Gastrocnemius medialis (tissue), 4 donors: Measurements from ENCODE around the gene ORAI2. TPM values are rescaled to one million over a fixed set of nuclear protein-coding genes. Genes with fewer than 3 reads are reported as not detected.

Experiments used
- ATAC-seq, 2 donors: fragments of 150-250 bp; one replicate each; pipeline ENCODE4 v1.9.1; 2016
- DNase-seq, 2 donors: peaks; one replicate each; pipeline ENCODE4 v3.0.0-alpha.2; 2019
- H3K27ac ChIP-seq, 4 donors: fragments of 200-600 bp; sonication (generic); 1 replicate in 1 of 4; 2 replicates in 3 of 4; pipeline ENCODE4 v1.5.1; 2016 to 2018; ENCODE audit warnings: mild to moderate bottlenecking in 2 of 4, moderate library complexity in 1 of 4
- H3K27me3 ChIP-seq, 3 donors: fragments of 200-600 bp; sonication (generic) in 2 of 3; 1 replicate in 1 of 3; 2 replicates in 2 of 3; pipeline versions ENCODE4 v1.5.1 to v1.6.0; 2016 to 2019; ENCODE audit warnings: mild to moderate bottlenecking in 1 of 3, moderate library complexity in 1 of 3
- H3K36me3 ChIP-seq, 2 donors: fragments of 200-600 bp; sonication (generic) in 1 of 2; one replicate each; pipeline ENCODE4 v1.5.1; 2017 to 2018
- H3K4me1 ChIP-seq, 2 donors: fragments of 200-600 bp; sonication (generic) in 1 of 2; one replicate each; pipeline ENCODE4 v1.5.1; 2016 to 2017; ENCODE audit warnings: mild to moderate bottlenecking in 2 of 2
- H3K4me3 ChIP-seq, 4 donors: fragments of 200-600 bp; sonication (generic) in 3 of 4; 1 replicate in 1 of 4; 2 replicates in 3 of 4; pipeline ENCODE4 v1.5.1; 2016 to 2019; ENCODE audit warnings: mild to moderate bottlenecking in 2 of 4
- H3K9me3 ChIP-seq, 3 donors: fragments of 200-600 bp; sonication (generic) in 2 of 3; 1 replicate in 1 of 3; 2 replicates in 2 of 3; pipeline ENCODE4 v1.5.1; 2016 to 2019
- POLR2A ChIP-seq, 2 donors: fragments of 450-650 bp; IDR thresholded peaks; one replicate each; pipeline ENCODE4 v1.6.1; 2017; ENCODE audit warnings: antibody characterized with exemption in 2 of 2, mild to moderate bottlenecking in 2 of 2, moderate library complexity in 2 of 2
- in situ Hi-C, 4 donors: fragments of 200-750 bp; cut with MboI; loops; one replicate each; pipeline versions ENCODE4 v1.15.0 to v1.8.0; 2017; ENCODE audit warnings: low sequenced_read_pairs in 4 of 4
- intact Hi-C: fragments of 100-400 bp; cut with DNase I; formaldehyde crosslinking; loops from one replicate; pipeline ENCODE4 v1.15.1; 2023; ENCODE audit warnings: low total_unique reads
- total RNA-seq, 4 donors: library from RNA; depleted of rRNA; stranded (reverse); fragments of >200 nt; gene quantifications; one replicate each; pipeline versions ENCODE4 v1.1.0 to v1.2.3, GENCODE V29; 2016
- TF ChIP-seq, protein P1 (sequence below), 5 experiments: fragments of 450-650 bp in 3 of 5; fragments of 200-600 bp in 2 of 5; sonication (generic) in 2 of 5; IDR thresholded peaks in 4 of 5; conservative IDR thresholded peaks in 1 of 5; 1 replicate in 4 of 5; 2 replicates in 1 of 5; pipeline ENCODE4 v1.5.1; 2016 to 2019; ENCODE audit warnings: antibody characterized with exemption in 5 of 5, mild to moderate bottlenecking in 3 of 5, moderate library complexity in 3 of 5

Gene ORAI2
- total RNA-seq, 4 donors from 2014 or later: 1.8 to 4.1 (median 2.3) TPM

DNA sequence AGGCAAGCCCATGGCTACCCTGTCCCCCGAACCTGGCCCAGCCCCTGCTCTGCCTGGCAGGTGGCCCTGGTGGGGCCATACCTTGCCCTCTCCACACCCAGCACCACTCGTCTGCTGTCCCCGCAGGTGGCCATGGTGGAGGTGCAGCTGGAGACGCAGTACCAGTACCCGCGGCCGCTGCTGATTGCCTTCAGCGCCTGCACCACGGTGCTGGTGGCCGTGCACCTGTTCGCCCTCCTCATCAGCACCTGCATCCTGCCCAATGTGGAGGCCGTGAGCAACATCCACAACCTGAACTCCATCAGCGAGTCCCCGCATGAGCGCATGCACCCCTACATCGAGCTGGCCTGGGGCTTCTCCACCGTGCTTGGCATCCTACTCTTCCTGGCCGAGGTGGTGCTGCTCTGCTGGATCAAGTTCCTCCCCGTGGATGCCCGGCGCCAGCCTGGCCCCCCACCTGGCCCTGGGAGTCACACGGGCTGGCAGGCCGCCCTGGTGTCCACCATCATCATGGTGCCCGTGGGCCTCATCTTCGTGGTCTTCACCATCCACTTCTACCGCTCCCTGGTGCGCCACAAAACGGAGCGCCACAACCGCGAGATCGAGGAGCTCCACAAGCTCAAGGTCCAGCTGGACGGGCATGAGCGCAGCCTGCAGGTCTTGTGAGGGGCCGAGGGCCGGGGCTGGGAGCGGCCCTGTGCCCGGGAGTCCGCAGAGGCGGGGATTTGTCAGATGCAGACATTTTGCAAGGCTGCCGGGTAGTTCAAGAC, 13.2 kb downstream of the ORAI2 start:
- Histone ChIP-seq H3K36me3 (no peaks in the 10 kb centered on the region), H3K27me3 (no peaks in the 10 kb centered on the region), H3K9me3 (no peaks in the 10 kb centered on the region), H3K27ac (no peak overlapping the region), H3K4me1 (no peaks in the 10 kb centered on the region), H3K4me3 (no peak overlapping the region)
- in situ Hi-C loops (no loop called here), intact Hi-C loops (no loop called here)
- TF ChIP-seq, protein P1, sequence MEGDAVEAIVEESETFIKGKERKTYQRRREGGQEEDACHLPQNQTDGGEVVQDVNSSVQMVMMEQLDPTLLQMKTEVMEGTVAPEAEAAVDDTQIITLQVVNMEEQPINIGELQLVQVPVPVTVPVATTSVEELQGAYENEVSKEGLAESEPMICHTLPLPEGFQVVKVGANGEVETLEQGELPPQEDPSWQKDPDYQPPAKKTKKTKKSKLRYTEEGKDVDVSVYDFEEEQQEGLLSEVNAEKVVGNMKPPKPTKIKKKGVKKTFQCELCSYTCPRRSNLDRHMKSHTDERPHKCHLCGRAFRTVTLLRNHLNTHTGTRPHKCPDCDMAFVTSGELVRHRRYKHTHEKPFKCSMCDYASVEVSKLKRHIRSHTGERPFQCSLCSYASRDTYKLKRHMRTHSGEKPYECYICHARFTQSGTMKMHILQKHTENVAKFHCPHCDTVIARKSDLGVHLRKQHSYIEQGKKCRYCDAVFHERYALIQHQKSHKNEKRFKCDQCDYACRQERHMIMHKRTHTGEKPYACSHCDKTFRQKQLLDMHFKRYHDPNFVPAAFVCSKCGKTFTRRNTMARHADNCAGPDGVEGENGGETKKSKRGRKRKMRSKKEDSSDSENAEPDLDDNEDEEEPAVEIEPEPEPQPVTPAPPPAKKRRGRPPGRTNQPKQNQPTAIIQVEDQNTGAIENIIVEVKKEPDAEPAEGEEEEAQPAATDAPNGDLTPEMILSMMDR (IDR thresholded peaks at IDR 0.05 in 4 of 5, conservative IDR thresholded peaks at IDR 0.05 in 1 of 5): no peak
- TF ChIP-seq POLR2A (IDR thresholded peaks at IDR 0.05): no peak
- no peak for DNase-seq
- no peak for ATAC-seq

DNA sequence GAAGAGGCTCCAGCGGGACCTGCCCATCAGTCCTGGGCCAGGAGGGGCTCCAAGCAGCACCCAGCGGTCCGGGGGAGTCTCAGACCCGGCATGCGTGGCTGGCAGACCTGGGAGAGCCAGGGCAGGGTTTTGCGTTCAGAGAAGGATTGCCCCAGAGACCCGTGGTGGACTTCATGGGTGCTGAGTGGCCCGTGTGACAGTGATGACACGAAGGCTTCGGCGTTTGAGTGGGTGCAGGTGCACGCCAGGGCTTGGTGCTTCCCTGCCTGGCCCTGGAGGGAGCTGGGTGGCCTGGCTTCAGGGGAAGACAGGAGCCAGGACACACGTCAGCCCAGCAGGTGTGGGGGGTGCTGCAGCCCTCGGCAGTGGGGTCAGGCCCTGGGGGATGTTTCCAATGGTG, 13.9 kb downstream of the ORAI2 start:
- intact Hi-C loops (no loop called here), in situ Hi-C loops (no loop called here)
- H3K36me3 ChIP-seq: no peaks in the 10 kb centered on the region
- no peak overlapping the region for H3K27ac ChIP-seq
- no peaks in the 10 kb centered on the region for H3K27me3 ChIP-seq
- H3K9me3 ChIP-seq: no peaks in the 10 kb centered on the region
- ATAC-seq (no peak), DNase-seq (no peak)
- no peak overlapping the region for H3K4me3 ChIP-seq
- H3K4me1 ChIP-seq: no peaks in the 10 kb centered on the region
- TF ChIP-seq, protein P1 (IDR thresholded peaks at IDR 0.05 in 4 of 5, conservative IDR thresholded peaks at IDR 0.05 in 1 of 5): no peak
- TF ChIP-seq POLR2A (IDR thresholded peaks at IDR 0.05): no peak

DNA sequence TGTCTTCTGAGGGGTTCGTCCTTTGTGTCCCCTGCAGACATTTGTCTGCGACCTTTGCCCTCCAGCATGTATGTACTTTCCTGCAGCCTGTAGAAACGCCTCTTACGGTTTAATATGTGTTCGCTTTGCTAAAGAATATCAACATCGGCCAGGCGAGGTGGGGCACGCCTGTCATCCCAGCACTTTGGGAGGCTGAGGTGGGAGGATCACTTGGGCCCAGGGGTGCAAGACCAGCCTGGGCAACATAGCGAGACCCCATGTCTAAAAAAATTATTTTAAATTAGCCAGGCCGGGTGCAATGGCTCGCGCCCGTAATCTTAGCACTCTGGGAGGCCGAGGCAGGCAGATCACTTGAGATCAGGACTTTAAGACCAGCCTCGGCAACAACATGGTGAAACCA, 15.8 kb downstream of the ORAI2 start:
- H3K27me3 ChIP-seq: no peaks in the 10 kb centered on the region
- no peak for TF ChIP-seq POLR2A (IDR thresholded peaks at IDR 0.05)
- TF ChIP-seq, protein P1 (IDR thresholded peaks at IDR 0.05 in 4 of 5, conservative IDR thresholded peaks at IDR 0.05 in 1 of 5): no peak
- in situ Hi-C loops (no loop called here), intact Hi-C loops (no loop called here)
- no peak for DNase-seq
- H3K27ac ChIP-seq: no peak overlapping the region
- H3K36me3 ChIP-seq: no peaks in the 10 kb centered on the region
- no peak for ATAC-seq
- no peaks in the 10 kb centered on the region for H3K9me3 ChIP-seq
- H3K4me3 ChIP-seq: no peak overlapping the region
- no peaks in the 10 kb centered on the region for H3K4me1 ChIP-seq

DNA sequence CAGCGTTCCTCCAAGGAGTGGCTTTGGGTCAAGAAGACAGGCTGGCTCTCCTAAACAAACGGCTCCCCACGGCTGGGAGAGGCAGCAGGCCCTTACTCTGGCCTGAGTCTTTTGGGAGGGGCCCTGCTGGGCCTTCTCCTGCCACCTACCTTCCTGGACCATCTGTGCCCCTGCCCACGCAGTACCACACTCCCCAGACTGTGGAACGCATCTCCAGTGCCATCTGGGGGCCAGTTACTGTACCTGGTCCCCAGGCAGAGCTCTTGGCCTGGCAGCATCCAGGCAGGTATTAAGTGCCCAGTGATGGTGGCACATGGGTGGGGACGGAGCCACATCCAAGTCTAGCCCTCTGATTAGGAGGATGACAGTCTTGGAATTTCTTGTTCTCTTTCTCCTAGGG, 16.9 kb downstream of the ORAI2 start:
- intact Hi-C loops (no loop called here), in situ Hi-C loops (no loop called here)
- no peak overlapping the region for H3K27ac ChIP-seq

More for the DNA sequence above, 16.9 kb downstream of the ORAI2 start:
- DNase-seq (no peak), ATAC-seq (no peak)
- H3K36me3 ChIP-seq: peaks cover 0 to 2% of the 10 kb centered on the region in 2 donors
- H3K27me3 ChIP-seq: no peaks in the 10 kb centered on the region
- TF ChIP-seq POLR2A (IDR thresholded peaks at IDR 0.05): no peak
- TF ChIP-seq, protein P1 (IDR thresholded peaks at IDR 0.05 in 4 of 5, conservative IDR thresholded peaks at IDR 0.05 in 1 of 5): peak in 1 of 5 experiments; percentile 6
- no peaks in the 10 kb centered on the region for H3K4me1 ChIP-seq
- H3K4me3 ChIP-seq: no peak overlapping the region
- H3K9me3 ChIP-seq: no peaks in the 10 kb centered on the region
